Measurements from ENCODE around the gene GFPT1. TPM values are rescaled to one million over a fixed set of nuclear protein-coding genes. Genes with fewer than 3 reads are reported as not detected.

Gene GFPT1
- total and polyA plus RNA-seq, 9 of the 15 experiments (the other 6 are each of a cell fraction or from before 2014, with no cell fraction given), result 6.6 to 38.3 (median 15.9) TPM

DNA sequence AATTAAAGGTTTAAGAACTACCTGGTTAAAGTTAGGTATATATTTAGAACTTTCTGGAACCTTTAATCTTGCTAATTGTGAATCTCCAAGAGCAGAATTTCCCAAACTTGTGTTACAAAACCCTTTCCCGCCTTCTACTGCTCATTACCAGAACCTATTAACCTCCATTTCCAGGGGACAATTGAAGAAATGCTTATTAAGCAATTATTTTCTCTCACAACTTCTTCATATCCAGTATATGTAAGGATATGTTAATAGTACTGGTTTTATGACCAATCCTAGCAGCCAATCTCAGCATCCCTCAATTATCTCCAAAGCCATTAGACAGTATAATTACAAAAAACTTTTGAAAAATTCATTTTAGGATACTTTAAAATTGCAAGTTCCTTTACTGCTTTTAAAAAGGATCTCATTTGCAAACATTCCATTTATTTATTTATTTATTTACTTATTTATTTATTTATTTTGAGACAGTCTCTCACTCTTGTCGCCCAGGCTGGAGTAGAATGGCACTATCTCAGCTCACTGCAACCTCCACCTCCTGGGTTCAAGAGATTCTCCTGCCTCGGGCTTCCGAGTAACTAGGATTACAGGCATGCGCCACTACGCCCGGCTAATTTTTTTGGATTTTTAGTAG is 3.7 kb downstream of the GFPT1 start:
- in situ Hi-C loops (cut with MboI) (no loop called here), intact Hi-C loops (cut with micrococcal nuclease) (no loop called here)
- Histone ChIP-seq H3K79me2 (ENCODE audit: control insufficient read depth, insufficient read depth, low read length) (peaks cover 98% of the 10 kb centered on the region), H3K9me3 (replicated peaks; ENCODE audit: control insufficient read depth, insufficient read depth, low read depth, low read length) (no peaks in the 10 kb centered on the region), H3K4me3 (no peak overlapping the region), H3K27me3 (ENCODE audit: control insufficient read depth in 2 of 2, insufficient read depth in 2 of 2, low read length in 2 of 2) (no peaks in the 10 kb centered on the region), H3K9me1 (ENCODE audit: control insufficient read depth, insufficient read depth, low read length) (no peaks in the 10 kb centered on the region), H4K20me1 (replicated peaks; ENCODE audit: control insufficient read depth, insufficient read depth, low read length) (0 out of 2 replicates have a peak, but pooled peaks cover 5% of the 10 kb centered on the region), H2AFZ (ENCODE audit: low read depth, low read length) (no peak overlapping the region), H3K27ac (ENCODE audit: extremely low read depth, low read depth, low read length) (peak overlapping the region; percentile 10; the same call in 1 of the 3 replicates), H3K36me3 (ENCODE audit: control insufficient read depth, insufficient read depth, low read length) (peaks cover 7% of the 10 kb centered on the region; the same call in 2 of the 3 replicates), H3K4me2 (ENCODE audit: insufficient read depth, low read length) (peak overlapping the region; percentile 30; the same call in 1 of the 2 replicates), H3K9ac (ENCODE audit: insufficient read depth in 1 of 2, low read depth in 2 of 2, low read length in 2 of 2) (no peak overlapping the region), H3K4me1 (replicated peaks in 1 of 2; ENCODE audit: control insufficient read depth in 2 of 2, insufficient read depth in 2 of 2, low read length in 2 of 2) (peaks cover 19 to 29% of the 10 kb centered on the region in 2 experiments; a peak in 4 of 5 replicates)
- 78% methylated on average over 7 of the region's 7 CpGs for WGBS (ENCODE audit: insufficient coverage, low coverage, missing lambda C conversion rate)
- no peak for FAIRE-seq
- DNase-seq (ENCODE audit: extremely low read depth in 1 of 4, low spot score in 3 of 4), result no peak
- ChIA-PET POLR2A (interaction anchor here (0.6 to 1.3 kb wide), 2 partner anchors 56 to 446 kb away, joined by 3 to 4 read pairs; no protein-coding TSS in a partner anchor), CTCF (ENCODE audit: low intra/inter-chr PET ratio) (no interaction called here)
- no TSS peak for BruUV-seq (replicated peaks)
- no peak for TF ChIP-seq KLF1 (tag; IDR thresholded peaks at IDR 0.05)
- no peak for TF ChIP-seq DIDO1 (tag; IDR thresholded peaks at IDR 0.05; ENCODE audit: low read depth)
- no peak for TF ChIP-seq GTF2A2 (tag; IDR thresholded peaks at IDR 0.05)
- TF ChIP-seq POLR2A (conservative IDR thresholded peaks at IDR 0.05), result no peak
- no peak for TF ChIP-seq ZFX (CRISPR knock-in tag; IDR thresholded peaks at IDR 0.05)
- TF ChIP-seq CCNT2 (IDR thresholded peaks at IDR 0.05; ENCODE audit: borderline replicate concordance, extremely low read depth, insufficient read length, low read depth, low read length), result no peak
- no peak for TF ChIP-seq ZNF699 (CRISPR knock-in tag; IDR thresholded peaks at IDR 0.05; ENCODE audit: insufficient replicate concordance)
- no peak for TF ChIP-seq POLR2AphosphoS5 (IDR thresholded peaks at IDR 0.05; ENCODE audit: control insufficient read depth, insufficient read depth, low read depth, low read length)
- peak; percentile 79 for TF ChIP-seq MAFG (tag; conservative IDR thresholded peaks at IDR 0.05)
- peak; percentile 89 for TF ChIP-seq C11orf30 (IDR thresholded peaks at IDR 0.05; ENCODE audit: low read depth)
- TF ChIP-seq, protein P1, sequence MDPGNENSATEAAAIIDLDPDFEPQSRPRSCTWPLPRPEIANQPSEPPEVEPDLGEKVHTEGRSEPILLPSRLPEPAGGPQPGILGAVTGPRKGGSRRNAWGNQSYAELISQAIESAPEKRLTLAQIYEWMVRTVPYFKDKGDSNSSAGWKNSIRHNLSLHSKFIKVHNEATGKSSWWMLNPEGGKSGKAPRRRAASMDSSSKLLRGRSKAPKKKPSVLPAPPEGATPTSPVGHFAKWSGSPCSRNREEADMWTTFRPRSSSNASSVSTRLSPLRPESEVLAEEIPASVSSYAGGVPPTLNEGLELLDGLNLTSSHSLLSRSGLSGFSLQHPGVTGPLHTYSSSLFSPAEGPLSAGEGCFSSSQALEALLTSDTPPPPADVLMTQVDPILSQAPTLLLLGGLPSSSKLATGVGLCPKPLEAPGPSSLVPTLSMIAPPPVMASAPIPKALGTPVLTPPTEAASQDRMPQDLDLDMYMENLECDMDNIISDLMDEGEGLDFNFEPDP (CRISPR knock-in tag; IDR thresholded peaks at IDR 0.05), result no peak
- peak; percentile 89 for TF ChIP-seq MAFF (IDR thresholded peaks at IDR 0.05; ENCODE audit: low read length)
- TF ChIP-seq, protein P2, sequence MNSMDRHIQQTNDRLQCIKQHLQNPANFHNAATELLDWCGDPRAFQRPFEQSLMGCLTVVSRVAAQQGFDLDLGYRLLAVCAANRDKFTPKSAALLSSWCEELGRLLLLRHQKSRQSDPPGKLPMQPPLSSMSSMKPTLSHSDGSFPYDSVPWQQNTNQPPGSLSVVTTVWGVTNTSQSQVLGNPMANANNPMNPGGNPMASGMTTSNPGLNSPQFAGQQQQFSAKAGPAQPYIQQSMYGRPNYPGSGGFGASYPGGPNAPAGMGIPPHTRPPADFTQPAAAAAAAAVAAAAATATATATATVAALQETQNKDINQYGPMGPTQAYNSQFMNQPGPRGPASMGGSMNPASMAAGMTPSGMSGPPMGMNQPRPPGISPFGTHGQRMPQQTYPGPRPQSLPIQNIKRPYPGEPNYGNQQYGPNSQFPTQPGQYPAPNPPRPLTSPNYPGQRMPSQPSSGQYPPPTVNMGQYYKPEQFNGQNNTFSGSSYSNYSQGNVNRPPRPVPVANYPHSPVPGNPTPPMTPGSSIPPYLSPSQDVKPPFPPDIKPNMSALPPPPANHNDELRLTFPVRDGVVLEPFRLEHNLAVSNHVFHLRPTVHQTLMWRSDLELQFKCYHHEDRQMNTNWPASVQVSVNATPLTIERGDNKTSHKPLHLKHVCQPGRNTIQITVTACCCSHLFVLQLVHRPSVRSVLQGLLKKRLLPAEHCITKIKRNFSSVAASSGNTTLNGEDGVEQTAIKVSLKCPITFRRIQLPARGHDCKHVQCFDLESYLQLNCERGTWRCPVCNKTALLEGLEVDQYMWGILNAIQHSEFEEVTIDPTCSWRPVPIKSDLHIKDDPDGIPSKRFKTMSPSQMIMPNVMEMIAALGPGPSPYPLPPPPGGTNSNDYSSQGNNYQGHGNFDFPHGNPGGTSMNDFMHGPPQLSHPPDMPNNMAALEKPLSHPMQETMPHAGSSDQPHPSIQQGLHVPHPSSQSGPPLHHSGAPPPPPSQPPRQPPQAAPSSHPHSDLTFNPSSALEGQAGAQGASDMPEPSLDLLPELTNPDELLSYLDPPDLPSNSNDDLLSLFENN (IDR thresholded peaks at IDR 0.05; ENCODE audit: low read depth in 2 of 2, low read length in 2 of 2), result no peak
- TF ChIP-seq ZNF316 (IDR thresholded peaks at IDR 0.05), result peak; percentile 94
- no peak for TF ChIP-seq POU5F1 (IDR thresholded peaks at IDR 0.05; ENCODE audit: borderline replicate concordance, low read depth, low read length, partially characterized antibody)
- peak; percentile 82 for TF ChIP-seq MAFK (IDR thresholded peaks at IDR 0.05; ENCODE audit: low read length)
- ATAC-seq, result no peak
